NCI-H2081 (cell line): Measurements from ENCODE around the gene DNASE2.

Source experiments
- DNase-seq, 2 experiments: peaks; one replicate each; lab custom pipeline; 2025; lab: John Stamatoyannopoulos, UW

DNASE2 gene

DNA sequence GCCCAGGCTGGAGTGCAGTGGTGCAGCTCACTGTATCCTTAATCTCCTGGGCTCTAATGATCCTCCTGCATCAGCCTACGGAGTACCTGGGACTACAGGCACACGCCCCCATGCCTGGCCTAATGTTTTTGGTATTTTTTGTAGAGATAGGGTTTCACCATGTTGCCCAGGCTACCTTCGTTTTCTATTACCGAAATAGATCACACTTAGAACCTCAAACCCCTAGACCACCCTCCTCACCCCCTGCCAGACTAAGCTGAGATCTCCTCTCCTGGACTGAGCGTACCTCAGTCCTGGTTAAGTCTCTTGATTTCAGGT lies 5.4 kb upstream of the DNASE2 start:
- no peak for DNase-seq

DNA sequence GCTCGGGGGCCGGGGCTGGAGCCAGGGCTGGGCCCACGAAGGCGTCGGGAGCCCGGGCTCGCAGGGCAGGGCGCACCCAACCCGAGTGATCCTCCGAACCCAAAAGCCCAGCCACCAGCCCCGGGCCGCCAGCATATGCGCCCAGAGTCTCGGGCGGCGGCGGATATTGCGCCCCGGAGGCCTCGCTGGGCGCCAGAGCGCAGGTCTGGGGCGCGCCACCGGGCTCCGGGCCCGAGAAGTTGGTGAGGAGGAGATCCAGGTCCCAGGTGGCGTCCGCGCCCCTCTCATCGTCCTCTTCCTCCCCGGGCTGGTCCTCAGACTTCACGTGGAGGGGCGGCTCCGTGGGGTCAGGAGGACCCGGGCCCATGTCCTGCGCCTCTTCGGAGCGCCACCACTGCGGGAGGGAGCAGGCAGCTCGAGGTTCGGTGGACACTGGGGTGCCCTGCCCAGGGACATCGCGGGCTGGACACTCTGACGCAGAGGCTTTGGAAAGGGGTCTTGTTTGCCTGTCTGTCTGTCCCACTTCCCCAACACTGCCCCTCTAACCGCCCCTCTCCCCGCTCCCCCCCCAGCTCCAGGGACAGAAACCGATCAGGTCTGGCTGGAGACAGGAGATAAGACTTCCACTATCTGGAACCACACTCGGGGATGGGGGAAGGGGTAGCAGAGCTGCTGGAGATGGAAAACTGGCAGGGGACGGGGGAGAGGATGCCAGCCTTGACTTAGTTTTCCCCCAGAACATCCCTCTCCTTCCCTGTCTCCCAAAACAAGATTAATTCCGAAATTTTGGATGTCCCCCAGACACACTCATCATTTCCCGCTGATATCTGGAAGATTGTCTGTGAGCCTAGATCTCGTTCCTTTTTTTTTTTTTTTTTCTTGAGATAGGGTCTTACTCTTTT lies 4.8 kb upstream of the DNASE2 start:
- DNase-seq, result no peak

DNA sequence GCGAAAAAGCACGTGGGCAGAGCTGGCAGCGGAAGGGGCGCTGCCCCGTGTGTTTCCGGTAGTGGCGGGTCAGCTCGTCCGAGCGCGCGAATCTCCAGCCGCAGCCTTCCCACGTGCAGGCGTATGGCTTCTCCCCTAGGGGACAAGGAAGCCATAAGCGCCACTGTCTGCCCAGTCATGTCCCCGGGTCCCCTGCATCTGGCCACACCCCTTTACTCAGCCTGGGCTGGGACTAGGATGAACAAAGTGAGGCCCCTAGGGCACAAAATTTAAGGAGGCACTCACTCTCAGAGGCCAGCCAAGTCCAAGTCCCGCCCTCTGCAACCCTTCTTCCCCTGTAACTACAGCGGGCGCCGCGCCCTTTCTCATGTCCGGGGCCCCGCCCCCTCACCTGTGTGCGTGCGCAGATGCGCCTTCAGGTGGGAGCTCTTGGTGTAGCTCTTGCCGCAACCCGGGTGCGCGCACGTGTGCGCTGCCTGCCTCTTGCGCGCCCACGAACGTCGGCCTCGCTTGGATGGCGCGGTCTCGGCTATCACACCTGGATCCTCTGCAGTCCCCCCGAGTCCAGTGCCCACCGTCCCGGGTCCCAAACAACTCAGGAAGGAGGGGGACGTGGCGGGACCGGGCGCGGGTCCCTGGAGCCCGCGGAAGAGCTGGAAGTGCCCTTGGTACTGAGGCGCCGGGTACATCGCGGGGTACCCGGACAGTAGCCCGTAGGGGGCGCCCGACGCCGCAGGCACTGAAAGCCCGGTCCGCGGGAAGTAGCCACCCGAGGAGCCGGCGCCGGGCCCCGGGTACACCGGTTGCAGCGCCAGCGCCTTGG lies 3.9 kb upstream of the DNASE2 start:
- DNase-seq, result peak; percentile 90 to 95

DNA sequence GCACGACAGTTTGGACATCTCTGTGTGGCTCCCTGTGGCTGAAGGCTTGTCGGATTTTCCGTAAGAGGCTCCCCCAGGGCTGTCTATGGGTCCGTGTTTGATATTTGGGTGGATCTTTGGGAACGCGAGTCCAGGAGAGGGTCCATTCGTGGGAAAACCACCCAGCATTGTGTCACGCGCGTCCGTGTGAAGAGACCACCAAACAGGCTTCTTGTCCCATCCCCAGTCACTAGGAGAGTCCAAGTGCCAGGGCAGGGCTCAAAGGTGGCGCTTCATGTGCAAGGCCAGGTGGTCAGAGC lies 3.3 kb upstream of the DNASE2 start:
- no peak for DNase-seq

DNA sequence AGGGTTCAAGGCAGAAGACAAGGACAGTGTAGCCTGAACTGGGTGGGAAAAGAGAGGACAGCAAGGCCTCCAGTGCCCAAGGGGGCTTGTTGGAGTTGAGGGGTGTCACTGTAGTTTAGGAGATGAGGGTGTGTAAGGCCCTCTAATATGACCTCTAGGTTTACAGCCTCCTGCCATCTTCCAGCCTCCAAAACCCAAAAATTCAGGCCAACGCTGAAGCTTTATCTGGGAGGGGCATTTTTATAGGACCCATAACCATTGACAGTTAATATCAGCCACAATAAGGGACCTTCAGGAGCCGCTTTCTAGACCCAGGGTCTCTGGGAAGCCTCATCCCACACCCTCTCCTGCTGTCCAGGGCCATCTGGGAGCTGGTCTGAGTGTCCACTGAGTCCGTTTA lies 3.0 kb upstream of the DNASE2 start:
- no peak for DNase-seq

DNA sequence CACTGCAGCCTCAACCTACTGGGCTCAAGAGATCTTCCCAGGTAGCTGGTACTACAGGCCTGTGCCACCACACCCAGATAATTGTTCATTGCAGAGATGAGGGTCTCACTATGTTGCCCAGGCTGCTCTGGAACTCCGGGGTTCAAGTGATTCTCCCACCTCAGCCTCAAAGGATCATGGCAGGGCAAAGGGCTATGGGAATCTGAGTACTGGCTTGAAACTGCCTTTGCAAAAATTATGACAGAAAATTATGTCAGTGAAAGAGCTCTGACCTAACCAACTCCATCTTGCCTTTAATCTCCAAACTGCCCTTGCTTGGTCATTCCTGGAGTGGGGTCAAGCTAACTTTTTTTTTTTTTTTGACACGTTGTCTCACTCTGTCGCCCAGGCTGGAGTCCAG lies 1.3 kb upstream of the DNASE2 start:
- no peak for DNase-seq

DNA sequence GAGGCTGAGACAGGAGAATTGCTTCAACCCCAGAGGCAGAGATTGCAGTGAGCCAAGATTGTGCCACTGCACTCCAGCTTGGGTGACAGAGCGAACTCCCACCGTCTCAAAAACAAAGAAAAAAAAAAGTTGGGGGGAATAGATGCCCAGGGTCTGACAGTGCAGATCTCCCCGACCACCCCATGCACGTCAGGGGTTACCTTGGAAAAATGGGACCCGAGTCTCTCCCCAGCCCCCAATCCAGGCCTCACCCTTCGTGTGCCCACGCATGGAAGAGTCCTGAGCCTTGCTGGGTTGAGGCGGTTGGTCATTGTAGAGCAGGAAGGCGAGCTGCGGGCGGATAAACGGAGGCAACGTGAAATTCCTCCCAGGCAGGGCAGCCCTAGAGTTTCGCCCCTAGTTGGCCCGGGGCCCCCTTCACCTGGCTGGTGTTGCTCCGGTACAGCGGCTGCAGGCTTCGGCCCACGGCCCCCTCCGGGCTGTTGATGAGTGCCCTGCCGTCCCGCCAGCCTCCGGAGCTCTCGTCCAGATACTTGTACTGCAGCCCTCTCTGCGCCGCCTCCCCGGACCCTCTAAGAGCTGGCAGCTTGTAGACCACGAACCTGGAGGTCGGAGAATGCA lies 588 bp downstream of the DNASE2 start:
- no peak for DNase-seq

DNA sequence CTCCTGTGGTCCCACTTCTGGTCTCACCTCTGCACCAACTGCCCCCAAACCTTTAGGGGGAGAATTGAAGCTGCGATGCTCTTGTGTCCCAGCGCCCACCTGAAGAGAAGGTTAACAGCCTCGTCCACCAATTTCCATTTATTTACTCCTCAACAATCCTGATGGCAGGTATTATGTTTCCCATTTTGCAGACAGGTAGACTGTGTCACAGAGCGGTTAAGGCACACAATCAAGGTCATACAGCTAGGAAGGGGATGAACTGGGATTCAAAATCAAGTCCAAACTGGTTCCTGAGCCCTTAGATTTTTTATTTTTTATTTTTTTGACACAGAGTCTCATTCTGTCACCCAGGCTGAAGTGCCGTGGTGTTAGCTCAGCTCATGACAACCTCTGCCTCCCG lies 6.2 kb downstream of the DNASE2 start:
- DNase-seq, result no peak

DNA sequence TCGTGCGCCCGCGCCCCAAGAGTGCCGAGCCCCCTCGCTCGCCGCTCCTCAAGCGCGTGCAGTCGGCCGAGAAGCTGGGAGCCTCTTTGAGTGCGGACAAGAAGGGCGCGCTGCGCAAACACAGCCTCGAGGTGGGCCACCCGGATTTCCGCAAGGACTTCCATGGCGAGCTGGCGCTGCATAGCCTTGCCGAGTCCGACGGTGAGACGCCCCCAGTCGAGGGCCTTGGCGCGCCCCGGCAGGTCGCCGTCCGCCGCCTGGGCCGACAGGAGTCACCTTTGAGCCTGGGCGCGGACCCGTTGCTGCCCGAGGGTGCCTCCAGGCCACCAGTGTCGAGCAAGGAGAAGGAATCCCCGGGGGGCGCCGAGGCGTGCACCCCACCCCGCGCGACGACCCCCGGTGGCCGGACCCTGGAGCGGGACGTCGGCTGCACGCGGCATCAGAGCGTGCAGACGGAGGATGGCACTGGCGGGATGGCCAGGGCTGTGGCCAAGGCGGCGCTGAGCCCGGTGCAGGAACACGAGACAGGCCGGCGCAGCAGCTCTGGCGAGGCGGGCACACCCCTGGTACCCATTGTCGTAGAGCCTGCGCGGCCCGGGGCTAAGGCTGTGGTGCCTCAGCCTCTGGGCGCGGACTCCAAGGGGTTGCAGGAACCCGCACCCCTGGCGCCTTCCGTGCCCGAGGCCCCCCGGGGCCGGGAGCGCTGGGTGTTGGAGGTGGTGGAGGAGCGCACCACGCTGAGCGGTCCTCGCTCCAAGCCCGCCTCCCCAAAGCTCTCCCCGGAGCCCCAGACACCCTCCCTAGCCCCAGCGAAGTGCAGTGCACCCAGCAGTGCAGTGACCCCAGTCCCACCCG lies 7.1 kb downstream of the DNASE2 start:
- no peak for DNase-seq

DNA sequence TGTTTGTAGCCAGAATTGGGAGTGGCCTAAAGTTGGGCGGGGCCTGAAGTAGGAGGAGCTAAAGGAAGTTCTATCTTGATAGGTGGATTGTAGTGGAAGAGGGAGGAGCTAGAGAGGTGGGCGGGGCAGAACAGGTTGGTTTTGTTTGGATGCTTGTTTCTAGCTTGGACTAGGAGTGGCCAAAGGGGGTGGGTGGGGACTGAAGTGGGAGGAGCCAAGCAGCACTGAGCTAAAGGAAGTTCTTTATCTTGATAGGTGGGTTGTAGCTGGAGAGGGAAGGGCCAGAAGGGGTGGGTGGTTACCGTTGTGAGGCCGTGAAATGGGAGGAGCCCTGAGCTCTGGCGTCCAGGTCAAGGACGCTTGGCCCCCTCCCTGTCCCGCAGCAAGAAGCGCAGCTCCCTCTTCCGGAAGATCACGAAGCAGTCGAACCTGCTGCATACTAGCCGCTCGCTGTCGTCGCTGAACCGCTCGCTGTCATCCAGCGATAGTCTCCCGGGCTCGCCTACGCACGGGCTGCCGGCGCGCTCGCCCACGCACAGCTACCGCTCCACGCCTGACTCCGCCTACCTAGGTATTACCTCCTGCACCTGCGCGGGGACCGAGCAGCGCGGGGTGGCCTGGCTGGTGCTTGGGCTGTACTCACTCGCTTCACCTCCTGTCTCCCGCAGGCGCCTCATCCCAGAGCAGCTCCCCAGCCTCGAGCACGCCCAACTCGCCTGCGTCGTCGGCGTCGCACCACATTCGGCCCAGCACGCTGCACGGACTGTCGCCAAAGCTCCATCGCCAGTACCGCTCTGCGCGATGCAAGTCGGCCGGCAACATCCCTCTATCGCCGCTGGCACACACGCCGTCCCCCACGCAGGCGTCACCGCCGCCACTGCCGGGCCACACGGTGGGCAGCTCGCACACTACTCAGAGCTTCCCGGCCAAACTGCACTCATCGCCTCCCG lies 8.0 kb downstream of the DNASE2 start:
- no peak for DNase-seq

DNA sequence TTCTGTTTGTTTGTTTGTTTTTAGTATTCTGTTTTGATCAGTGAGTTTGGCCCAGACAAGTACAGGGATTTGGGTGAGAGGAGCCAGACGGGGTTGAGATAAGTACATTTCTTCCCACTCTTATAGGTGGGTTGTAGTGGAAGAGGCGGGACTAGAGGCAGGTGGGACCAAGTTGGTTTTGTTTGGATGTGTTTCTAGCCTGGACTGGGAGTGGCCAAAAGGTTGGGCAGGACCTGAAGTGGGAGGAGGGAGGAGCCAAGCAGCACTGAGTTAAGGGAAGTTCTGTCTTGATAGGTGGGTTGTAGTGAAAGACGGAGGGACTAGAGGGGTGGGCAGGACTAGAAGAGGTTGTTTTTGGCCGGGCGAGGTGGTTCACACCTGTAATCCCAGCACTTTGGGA lies 9.0 kb downstream of the DNASE2 start:
- no peak for DNase-seq

DNA sequence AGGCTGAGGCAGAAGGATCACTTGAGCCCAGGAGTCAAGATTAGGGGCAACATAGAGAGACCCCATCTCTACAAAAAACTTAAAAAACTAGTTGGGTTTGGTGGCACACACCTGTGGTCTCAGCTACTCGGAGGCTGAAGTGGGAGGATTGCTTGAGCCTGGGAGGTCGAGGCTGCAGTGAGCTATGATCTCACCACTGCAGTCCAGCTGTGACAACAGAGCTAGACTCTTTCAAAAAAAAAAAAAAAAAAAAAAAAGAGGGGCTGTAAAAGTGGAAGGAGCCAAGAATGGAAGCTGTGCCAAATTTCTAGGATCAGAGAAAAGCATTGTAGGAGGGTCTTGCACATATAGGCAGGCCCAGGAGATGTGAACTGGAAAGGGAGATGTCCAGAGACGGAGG lies 9.6 kb downstream of the DNASE2 start:
- no peak for DNase-seq

DNA sequence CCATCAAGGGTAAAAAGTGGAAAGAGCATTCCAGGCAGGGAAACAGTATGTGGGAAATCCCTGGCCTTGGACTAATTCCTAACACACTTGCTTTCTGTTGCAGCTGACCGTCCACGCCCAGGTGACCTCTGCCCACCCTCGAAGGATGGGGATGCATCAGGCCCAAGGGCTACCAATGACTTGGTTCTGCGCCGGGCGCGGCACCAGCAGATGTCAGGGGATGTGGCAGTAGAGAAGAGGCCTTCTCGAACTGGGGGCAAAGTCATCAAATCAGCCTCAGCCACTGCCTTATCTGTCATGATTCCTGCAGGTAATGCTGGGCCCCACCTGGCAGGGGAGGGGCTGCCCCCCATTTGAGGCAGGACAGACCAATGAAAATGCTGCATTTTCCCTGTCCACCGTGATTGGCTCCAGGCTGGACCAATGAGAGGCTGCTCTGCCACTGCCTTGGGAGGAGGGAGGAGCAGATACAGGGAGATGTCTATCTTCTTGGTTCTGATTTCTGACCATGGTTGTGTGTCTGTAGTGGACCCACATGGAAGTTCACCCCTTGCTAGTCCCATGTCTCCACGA lies 12.6 kb downstream of the DNASE2 start:
- peak in 1 of 2 experiments; percentile 13 for DNase-seq

DNA sequence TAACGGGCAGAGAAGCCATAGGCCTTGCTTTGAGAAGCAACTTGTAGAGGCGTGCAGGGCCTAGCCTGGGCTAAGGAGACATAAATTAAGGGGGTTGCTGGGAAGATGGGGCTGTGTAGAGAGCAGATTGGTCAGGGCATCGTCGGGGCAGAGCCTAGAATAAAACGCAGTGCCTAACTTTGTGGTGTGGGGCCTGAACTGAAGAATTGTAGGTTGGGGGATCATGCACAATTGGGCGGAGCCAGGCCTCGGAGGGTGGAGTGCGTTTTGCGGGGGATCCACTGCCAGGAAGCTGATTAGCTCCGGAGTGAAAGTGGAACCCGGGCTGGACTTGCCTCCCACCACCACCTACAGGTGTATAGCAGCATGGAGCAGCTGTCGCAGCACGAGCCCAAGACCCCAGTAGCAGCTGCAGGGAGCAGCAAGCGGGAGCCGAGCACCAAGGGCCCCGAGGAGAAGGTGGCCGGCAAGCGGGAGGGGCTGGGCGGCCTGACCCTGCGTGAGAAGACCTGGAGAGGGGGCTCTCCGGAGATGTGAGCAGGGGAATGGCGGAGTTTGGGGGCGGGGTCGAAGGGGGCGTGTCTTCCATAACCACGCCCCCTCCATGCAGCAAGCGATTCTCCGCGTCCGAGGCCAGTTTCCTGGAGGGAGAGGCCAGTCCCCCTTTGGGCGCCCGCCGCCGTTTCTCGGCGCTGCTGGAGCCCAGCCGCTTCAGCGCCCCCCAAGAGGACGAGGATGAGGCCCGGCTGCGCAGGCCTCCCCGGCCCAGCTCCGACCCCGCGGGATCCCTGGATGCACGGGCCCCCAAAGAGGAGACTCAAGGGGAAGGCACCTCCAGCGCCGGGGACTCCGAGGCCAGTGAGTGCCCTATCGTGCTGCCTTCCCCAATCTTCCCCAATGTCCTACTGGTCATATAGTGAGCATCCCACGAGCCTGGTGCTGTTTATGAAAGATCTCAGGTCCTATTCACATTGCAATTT lies 13.8 kb downstream of the DNASE2 start:
- DNase-seq, result no peak

DNA sequence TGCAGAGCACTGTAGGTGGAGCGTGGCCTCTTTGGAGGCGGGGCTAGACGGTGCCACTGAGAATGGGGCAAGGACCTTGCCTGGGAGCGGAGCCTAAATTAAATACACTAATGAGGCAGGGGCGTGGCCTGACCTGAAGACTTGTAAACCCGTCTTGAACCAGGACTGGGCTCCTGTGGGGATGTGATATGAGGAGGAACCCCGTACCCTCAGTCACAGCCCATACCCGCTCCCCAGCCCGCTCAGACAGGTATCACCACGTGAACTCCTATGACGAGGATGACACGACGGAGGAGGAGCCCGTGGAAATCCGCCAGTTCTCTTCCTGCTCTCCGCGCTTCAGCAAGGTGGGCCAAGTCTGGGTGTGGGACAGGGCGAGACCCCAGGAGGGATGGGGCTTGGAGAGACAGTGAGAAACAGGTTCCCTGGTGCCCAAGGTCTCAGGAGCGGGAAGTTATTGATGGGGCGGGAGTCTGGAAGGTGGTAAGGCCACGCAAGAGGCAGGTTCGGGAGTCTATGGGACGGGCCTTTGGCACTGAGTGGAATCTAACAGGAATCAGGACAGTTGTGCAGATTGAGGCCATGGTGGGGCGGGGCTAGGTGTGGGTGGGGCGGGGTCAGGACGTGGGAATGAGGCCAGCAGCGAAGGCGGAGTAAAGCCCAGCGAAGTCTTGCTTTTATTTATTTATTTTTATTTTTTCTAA lies 14.7 kb downstream of the DNASE2 start:
- no peak for DNase-seq

DNA sequence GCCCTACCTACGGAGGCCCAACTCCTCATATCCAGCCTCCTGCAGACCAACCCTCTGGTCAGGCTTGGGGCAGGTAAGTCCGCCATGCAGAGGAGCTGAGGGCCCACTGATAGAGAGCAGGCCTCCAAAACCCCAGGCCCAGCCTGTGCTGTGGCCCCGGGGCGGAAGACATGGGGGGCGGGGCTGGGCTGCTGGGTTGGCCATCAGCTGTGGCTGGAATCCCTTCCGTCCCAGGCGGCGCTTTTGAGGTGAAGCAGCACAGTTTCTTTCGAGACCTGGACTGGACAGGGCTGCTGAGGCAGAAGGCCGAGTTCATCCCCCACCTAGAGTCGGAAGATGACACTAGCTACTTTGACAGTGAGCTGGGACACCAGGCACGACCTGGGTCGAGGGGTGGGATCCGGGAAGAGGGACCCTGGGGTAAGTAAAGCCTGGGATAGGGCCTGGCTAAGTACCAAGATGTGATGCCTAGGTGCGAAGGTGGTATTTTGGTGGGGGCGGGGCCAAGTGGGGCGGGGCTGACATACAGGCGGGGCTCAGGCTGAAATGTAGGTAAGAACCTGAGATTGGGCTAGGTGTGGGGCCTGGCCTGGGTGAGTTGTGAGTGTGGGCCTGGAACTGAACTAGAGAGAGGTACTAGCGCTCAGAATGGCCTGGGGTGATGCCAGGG lies 15.4 kb downstream of the DNASE2 start:
- no peak for DNase-seq

DNA sequence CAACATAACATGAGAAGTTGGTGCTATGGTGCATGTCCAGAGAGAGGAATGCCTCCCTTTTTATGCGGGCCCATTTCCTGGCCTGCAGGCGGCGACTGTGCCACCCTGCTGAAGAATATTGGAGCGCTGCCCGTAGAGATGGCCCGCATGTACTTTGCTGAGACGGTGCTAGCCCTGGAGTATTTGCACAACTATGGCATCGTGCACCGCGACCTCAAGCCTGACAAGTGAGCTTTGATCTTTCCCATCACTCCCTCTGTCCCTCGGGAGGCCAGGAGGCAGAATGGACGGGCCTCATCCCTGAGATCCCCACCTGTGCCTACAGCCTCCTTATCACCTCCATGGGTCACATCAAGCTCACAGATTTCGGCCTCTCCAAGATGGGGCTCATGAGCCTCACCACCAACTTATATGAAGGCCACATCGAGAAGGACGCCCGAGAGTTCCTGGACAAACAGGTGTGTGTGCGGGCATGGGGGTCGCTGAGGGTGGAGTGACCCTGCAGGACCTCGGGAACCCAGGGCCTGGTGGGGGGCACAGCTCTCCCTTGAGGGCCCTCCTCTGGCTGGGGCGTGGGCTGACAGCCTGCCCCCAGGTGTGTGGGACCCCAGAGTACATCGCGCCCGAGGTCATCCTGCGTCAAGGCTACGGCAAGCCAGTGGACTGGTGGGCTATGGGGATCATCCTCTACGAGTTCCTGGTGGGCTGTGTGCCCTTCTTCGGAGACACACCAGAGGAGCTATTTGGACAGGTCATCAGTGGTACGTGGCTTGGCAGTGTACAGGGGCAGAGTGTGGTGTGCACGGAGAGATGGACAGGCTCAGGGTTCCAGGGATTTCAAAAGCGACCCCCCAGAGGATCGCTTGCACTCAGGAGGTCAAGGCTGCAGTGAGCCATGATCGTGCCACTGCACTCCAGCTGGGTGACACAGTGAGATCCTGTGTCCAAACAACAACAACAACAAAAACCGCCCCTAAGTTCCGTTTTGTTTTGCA lies 16.2 kb downstream of the DNASE2 start:
- DNase-seq, result no peak
